Non-pigmented ciliary epithelial cell (primary cell): ENCODE results near the gene PABPC1L.

ENCODE experiments used
- DNase-seq: peaks from one replicate; pipeline ENCODE4 v3.0.0-alpha.2; 2010; ENCODE audit warnings: low read depth

PABPC1L gene

GRCh38 chr20:44966030-44966961, 56.4 kb downstream of the PABPC1L start, which contains the start of gene STK4:
Gene STK4 (plus strand): TSS chr20:44966512. CDS start chr20:44966569, 57 bp downstream.
- no peak for DNase-seq

GRCh38 chr20:44967207-44967807, 57.4 kb downstream of the PABPC1L start:
- DNase-seq, result no peak

DNA sequence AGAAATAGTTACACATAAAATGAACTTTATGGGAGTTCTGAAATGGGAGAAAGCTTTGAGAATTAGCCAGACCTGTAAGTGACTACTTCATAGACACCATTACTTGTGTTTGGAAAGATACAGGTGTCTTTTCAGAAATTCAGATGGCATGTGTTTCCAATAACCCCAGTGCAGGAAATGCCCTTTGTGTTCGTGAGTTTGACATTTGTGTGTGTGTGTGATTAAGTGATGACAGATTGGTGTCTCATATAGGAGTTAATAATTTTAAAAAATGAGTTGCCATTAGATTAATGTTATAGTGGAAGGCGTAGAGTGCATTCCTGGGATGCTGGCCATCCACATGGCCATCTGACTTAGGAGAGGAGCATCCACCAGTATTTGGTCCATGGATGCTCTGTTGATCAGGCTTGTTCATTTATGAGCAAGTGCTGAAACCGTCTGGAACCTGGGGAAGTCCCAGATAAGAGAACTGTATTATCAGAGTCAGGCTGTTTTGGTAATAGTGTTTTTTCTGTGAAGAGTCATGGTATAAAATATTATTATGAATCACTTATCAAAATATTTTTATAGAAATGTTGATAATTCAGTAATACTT, 59.5 kb downstream of the PABPC1L start:
- DNase-seq, result no peak

DNA sequence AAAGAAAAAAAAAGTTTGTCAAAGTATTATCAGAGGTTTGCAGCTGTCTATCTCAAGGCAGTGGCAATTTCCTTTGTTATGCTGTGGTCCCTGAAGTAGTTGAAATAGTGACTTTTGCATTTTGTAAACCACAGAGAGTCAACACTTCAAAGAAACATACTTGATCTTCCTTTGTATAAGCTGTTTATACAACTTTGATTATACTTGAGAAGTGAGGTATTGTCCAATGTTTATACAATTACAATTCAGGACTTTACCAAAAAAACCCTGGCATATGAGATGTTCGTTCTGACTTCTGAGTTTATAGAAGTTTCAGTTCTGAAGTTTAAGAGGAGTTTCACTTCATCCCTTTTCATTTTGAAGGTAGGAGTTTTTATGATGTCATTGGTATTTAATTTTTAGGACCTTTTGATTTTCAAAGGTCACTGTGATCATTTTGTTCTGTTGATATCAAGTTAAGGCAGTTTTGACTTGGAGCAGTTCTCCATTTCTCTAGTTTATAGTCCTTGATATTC, 60.4 kb downstream of the PABPC1L start:
- no peak for DNase-seq

- no peak for DNase-seq
These were observed 63.2 kb downstream of the PABPC1L start for GRCh38 chr20:44973053-44973452.

- DNase-seq, result no peak
These were observed 66.8 kb downstream of the PABPC1L start for GRCh38 chr20:44976698-44977097.

- DNase-seq, result no peak
These were observed 69.3 kb downstream of the PABPC1L start for GRCh38 chr20:44979090-44979621.

- no peak for DNase-seq
These were observed 72.0 kb downstream of the PABPC1L start for GRCh38 chr20:44981736-44982406.

DNA sequence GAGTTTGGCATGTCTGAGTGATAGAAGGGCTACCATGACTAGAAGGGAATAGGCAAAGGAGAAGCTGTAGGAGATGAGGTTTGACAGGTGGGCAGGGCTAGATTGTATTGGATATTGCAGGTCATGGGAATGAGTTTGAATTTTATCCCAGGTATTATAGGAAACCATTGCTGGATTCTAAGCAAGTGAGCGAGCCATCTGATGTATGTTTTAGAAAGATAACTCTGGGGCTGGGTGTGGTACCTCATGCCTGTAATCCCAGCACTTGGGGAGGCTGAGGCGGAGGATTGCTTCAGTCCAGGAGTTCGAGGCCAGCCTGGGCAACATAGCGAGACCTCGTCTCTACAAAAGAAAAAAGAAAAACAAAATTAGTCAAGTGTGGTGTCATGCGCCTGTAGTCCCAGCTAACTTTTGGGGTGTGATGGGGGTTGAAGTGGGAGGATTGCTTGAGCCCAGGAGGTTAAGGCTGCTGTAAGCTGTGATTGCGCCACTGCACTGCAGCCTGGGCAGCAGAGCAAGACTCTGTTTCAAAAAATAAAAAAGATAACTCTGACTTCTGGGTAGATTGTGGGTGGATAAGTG, 73.3 kb downstream of the PABPC1L start:
- no peak for DNase-seq

DNA sequence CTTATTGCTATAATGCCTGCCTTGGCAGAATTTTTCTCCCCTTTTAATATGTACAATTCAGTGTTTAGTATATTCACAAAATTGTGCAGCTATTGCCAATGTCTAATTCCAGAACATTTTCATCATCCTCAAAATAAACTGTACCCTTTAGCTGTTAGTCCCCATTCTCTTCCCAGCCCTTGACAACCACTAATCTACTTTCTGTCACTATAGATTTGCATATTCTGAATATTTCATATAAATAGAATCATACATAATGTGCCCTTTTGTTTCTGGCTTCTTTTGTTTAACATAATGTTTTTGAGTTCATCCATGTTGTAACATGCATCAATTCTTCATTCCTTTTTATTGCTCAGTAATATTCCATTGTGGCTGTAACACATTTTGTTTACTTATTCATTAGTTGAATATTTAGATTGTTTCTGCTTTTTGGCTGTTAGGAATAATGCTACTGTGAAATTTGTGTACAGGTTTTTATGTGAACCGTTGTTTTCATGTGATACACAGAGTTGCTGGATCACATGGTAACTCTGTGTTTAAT, 78.8 kb downstream of the PABPC1L start:
- DNase-seq, result no peak
